ENCODE measurements around the gene MRPL18. TPM values are rescaled to one million over a fixed set of nuclear protein-coding genes. Genes with fewer than 3 reads are reported as not detected.

The MRPL18 gene
- total RNA-seq, 1 donor, result 47.8 TPM

DNA sequence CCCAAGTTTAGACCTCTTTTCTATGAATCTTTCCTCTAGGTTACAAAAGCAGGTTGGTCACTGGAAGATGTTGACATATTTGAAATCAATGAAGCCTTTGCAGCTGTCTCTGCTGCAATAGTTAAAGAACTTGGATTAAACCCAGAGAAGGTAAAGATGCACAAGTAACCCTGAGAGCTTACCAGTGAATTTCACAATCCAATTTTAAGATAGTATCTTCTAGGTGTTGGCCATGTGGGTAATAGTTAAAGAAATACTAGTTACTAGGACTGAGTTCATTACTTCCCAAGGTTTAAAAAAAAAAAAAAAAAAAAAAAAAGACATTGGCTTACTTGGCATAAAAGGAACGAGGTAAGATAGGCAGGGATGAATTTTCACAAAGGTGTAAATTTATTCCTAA lies 12.1 kb upstream of the MRPL18 start:
- Histone ChIP-seq H3K27me3 (ENCODE audit: insufficient read depth, low read length) (no peaks in the 10 kb centered on the region), H3K4me1 (ENCODE audit: insufficient read depth, low read length) (no peaks in the 10 kb centered on the region), H3K4me3 (ENCODE audit: insufficient read depth, low read length) (no peak overlapping the region), H2AFZ (ENCODE audit: low read length) (no peak overlapping the region), H3K36me3 (ENCODE audit: insufficient read depth, low read length) (peaks cover 78% of the 10 kb centered on the region), H3K9me3 (ENCODE audit: low read depth, low read length) (no peaks in the 10 kb centered on the region), H4K20me1 (ENCODE audit: insufficient read depth, low read length) (no peaks in the 10 kb centered on the region), H3K4me2 (ENCODE audit: insufficient read depth, low read length) (no peak overlapping the region), H3K27ac (ENCODE audit: low read depth, low read length) (no peak overlapping the region), H3K79me2 (ENCODE audit: insufficient read depth, low read length) (peaks cover 14% of the 10 kb centered on the region)
- TF ChIP-seq, protein P1, sequence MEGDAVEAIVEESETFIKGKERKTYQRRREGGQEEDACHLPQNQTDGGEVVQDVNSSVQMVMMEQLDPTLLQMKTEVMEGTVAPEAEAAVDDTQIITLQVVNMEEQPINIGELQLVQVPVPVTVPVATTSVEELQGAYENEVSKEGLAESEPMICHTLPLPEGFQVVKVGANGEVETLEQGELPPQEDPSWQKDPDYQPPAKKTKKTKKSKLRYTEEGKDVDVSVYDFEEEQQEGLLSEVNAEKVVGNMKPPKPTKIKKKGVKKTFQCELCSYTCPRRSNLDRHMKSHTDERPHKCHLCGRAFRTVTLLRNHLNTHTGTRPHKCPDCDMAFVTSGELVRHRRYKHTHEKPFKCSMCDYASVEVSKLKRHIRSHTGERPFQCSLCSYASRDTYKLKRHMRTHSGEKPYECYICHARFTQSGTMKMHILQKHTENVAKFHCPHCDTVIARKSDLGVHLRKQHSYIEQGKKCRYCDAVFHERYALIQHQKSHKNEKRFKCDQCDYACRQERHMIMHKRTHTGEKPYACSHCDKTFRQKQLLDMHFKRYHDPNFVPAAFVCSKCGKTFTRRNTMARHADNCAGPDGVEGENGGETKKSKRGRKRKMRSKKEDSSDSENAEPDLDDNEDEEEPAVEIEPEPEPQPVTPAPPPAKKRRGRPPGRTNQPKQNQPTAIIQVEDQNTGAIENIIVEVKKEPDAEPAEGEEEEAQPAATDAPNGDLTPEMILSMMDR (IDR thresholded peaks at IDR 0.05; ENCODE audit: extremely low read depth, low read depth, low read length), result no peak
- no peak for DNase-seq (ENCODE audit: insufficient read length, low spot score, missing footprints)

DNA sequence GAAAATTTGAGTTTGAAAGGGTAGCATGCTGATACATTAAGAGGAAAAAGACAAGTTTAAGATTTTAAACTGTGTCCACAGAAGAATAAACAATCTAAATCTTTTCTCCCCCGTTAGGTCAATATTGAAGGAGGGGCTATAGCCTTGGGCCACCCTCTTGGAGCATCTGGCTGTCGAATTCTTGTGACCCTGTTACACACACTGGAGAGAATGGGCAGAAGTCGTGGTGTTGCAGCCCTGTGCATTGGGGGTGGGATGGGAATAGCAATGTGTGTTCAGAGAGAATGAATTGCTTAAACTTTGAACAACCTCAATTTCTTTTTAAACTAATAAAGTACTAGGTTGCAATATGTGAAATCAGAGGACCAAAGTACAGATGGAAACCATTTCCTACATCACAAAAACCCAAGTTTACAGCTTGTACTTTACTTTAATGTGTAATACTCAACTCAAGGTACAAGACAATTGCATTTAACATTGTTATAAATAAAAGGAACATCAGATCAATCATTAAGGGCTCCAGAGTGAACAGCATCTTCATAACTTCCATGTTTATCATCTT lies 11.6 kb upstream of the MRPL18 start:
- Histone ChIP-seq H3K27ac (ENCODE audit: low read depth, low read length) (no peak overlapping the region), H3K4me1 (ENCODE audit: insufficient read depth, low read length) (no peaks in the 10 kb centered on the region), H3K36me3 (ENCODE audit: insufficient read depth, low read length) (peaks cover 78% of the 10 kb centered on the region), H2AFZ (ENCODE audit: low read length) (no peak overlapping the region), H3K79me2 (ENCODE audit: insufficient read depth, low read length) (peaks cover 18% of the 10 kb centered on the region), H4K20me1 (ENCODE audit: insufficient read depth, low read length) (no peaks in the 10 kb centered on the region), H3K4me2 (ENCODE audit: insufficient read depth, low read length) (no peak overlapping the region), H3K27me3 (ENCODE audit: insufficient read depth, low read length) (no peaks in the 10 kb centered on the region), H3K4me3 (ENCODE audit: insufficient read depth, low read length) (no peak overlapping the region), H3K9me3 (ENCODE audit: low read depth, low read length) (no peaks in the 10 kb centered on the region)
- TF ChIP-seq, protein P1 (IDR thresholded peaks at IDR 0.05; ENCODE audit: extremely low read depth, low read depth, low read length), result no peak
- DNase-seq (ENCODE audit: insufficient read length, low spot score, missing footprints), result no peak

DNA sequence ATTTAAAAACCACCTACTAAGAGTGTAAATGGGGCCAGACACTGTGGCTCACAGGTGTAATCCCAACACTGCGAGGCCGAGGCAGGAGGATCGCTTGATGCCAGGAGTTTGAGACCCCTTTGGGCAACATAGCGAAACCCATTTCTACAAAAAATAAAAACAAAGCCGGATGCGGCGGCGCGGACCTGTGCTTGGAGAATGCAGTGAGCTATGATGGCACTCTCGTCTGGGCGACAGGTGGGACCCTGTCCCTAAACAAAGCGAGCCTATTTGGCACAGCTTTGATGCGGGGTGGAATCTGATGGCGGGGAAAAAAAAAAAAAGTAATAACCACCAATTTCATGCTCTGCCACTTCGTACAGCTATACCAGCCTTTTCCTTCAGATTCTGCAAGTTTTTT lies 2.0 kb upstream of the MRPL18 start:
- peak overlapping the region; percentile 82 for H3K4me3 ChIP-seq (ENCODE audit: insufficient read depth, low read length)
- peak overlapping the region; percentile 94 for H3K4me2 ChIP-seq (ENCODE audit: insufficient read depth, low read length)
- peak overlapping the region; percentile 82 for H3K27ac ChIP-seq (ENCODE audit: low read depth, low read length)
- peaks cover 21% of the 10 kb centered on the region for H4K20me1 ChIP-seq (ENCODE audit: insufficient read depth, low read length)
- no peaks in the 10 kb centered on the region for H3K27me3 ChIP-seq (ENCODE audit: insufficient read depth, low read length)
- H3K9me3 ChIP-seq (ENCODE audit: low read depth, low read length), result no peaks in the 10 kb centered on the region
- no peak overlapping the region for H2AFZ ChIP-seq (ENCODE audit: low read length)
- peaks cover 51% of the 10 kb centered on the region for H3K36me3 ChIP-seq (ENCODE audit: insufficient read depth, low read length)
- peaks cover 26% of the 10 kb centered on the region for H3K4me1 ChIP-seq (ENCODE audit: insufficient read depth, low read length)
- no peak for DNase-seq (ENCODE audit: insufficient read length, low spot score, missing footprints)
- TF ChIP-seq, protein P1 (IDR thresholded peaks at IDR 0.05; ENCODE audit: extremely low read depth, low read depth, low read length), result no peak
- peaks cover 83% of the 10 kb centered on the region for H3K79me2 ChIP-seq (ENCODE audit: insufficient read depth, low read length)

DNA sequence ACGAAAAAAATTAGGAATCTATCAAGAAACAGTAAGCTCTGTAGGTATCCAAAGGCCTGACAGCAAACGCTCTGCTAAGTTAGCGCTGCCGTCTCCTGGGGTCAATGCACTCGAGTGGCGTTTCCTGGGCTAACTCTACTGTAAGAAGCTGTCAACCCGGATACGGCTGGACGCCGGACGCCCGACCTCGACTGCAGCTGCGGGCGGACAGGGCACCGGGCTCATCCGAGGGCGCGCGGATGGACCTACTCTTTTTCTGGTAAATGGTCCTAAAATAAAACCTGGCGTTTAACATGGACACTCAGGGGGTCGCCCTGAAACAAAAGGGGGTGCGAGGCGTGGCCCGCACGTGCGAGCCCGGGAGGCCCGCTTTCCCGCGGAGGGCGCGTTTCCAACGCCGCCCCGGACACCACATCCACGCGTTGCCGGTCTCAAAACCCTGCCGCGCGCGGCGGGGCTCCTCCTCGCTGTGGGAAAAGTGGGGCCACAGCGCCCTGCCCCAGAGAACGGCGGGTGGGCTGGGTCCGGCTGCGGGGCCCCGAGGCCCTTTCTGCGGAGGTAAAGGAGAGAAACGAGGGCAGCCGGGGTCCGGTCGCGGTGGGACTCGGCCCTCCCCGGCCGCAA lies 1.4 kb upstream of the MRPL18 start:
- Histone ChIP-seq H3K4me1 (ENCODE audit: insufficient read depth, low read length) (peaks cover 26% of the 10 kb centered on the region), H2AFZ (ENCODE audit: low read length) (peak overlapping the region; percentile 75), H3K27me3 (ENCODE audit: insufficient read depth, low read length) (no peaks in the 10 kb centered on the region), H3K79me2 (ENCODE audit: insufficient read depth, low read length) (peaks cover 80% of the 10 kb centered on the region), H3K36me3 (ENCODE audit: insufficient read depth, low read length) (peaks cover 46% of the 10 kb centered on the region), H3K4me2 (ENCODE audit: insufficient read depth, low read length) (peak overlapping the region; percentile 94), H4K20me1 (ENCODE audit: insufficient read depth, low read length) (peaks cover 21% of the 10 kb centered on the region), H3K27ac (ENCODE audit: low read depth, low read length) (peak overlapping the region; percentile 82), H3K9me3 (ENCODE audit: low read depth, low read length) (no peaks in the 10 kb centered on the region), H3K4me3 (ENCODE audit: insufficient read depth, low read length) (peak overlapping the region; percentile 82)
- DNase-seq (ENCODE audit: insufficient read length, low spot score, missing footprints), result peak; percentile 89
- TF ChIP-seq, protein P1 (IDR thresholded peaks at IDR 0.05; ENCODE audit: extremely low read depth, low read depth, low read length), result no peak
